Measurements from ENCODE around the gene HDAC4. TPM values are rescaled to one million over a fixed set of nuclear protein-coding genes. Genes with fewer than 3 reads are reported as not detected.

HDAC4 gene
- total RNA-seq, 1 experiment from 2014 or later: 47.6 TPM

DNA sequence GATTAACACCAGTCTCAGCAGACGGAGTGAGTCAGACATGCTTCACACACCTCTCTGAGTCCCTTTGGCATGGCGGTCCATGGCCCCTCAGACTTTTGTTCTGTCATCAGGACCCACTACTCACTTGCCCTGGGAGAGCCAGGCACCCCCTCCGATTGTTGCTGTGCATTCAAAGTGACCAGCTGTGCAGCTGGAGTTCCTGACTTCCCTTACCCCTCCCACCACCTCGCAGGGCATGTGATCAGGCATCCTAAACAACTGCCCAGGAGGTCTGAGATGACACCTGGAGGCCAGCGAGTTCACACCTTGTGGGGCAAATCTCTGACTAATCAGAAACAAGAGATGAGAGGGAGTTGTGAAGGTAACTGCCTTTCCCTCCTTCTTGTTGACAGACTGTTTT, 35.3 kb upstream of the HDAC4 start (continued):
- TF ChIP-seq CEBPB (IDR thresholded peaks at IDR 0.05; ENCODE audit: low read depth) (no peak), POLR2A (IDR thresholded peaks at IDR 0.05; ENCODE audit: borderline replicate concordance, extremely low read depth, insufficient read depth, insufficient read length) (no peak), SP1 (IDR thresholded peaks at IDR 0.05; ENCODE audit: low read depth) (no peak), FOSL1 (IDR thresholded peaks at IDR 0.05; ENCODE audit: low read depth) (no peak), ELF1 (IDR thresholded peaks at IDR 0.05; ENCODE audit: borderline replicate concordance, low read depth) (no peak), TCF7L2 (IDR thresholded peaks at IDR 0.05; ENCODE audit: borderline replicate concordance, extremely low read depth, insufficient read depth, insufficient read length) (no peak), JUND (IDR thresholded peaks at IDR 0.05) (no peak)

GRCh38 chr2:239433777-239434403, 33.1 kb upstream of the HDAC4 start:
- POLR2A ChIA-PET: interaction anchor here (0.8 kb wide), 1 partner anchor 10 kb away, joined by 4 read pairs; no protein-coding TSS in a partner anchor
- Histone ChIP-seq H4K20me1 (ENCODE audit: insufficient read depth) (no peaks in the 10 kb centered on the region), H3K36me3 (ENCODE audit: control insufficient read depth in 1 of 2, insufficient read depth in 2 of 2, low read length in 2 of 2) (no peaks in the 10 kb centered on the region), H3K4me2 (ENCODE audit: low read length) (peak overlapping the region; percentile 25), H3K4me3 (replicated peaks in 1 of 2; ENCODE audit: low read depth in 1 of 2, low read length in 2 of 2) (no peak overlapping the region), H3K9me3 (ENCODE audit: control insufficient read depth in 1 of 2, insufficient read depth in 1 of 2, low read depth in 1 of 2, low read length in 2 of 2) (no peaks in the 10 kb centered on the region), H3K9ac (ENCODE audit: low read length) (no peak overlapping the region), H2AFZ (ENCODE audit: low read depth, low read length, poor library complexity, severe bottlenecking) (peak overlapping the region; percentile 46), H3K4me1 (ENCODE audit: control insufficient read depth in 1 of 2, insufficient read depth in 2 of 2, low read length in 2 of 2) (peaks cover 0 to 20% of the 10 kb centered on the region in 2 experiments; a peak in 2 of 4 replicates), H3K9me2 (ENCODE audit: insufficient read depth) (no peaks in the 10 kb centered on the region), H3K79me2 (ENCODE audit: insufficient read depth, low read length) (no peaks in the 10 kb centered on the region), H3K27me3 (ENCODE audit: insufficient read depth, low read length) (no peaks in the 10 kb centered on the region), H3K27ac (ENCODE audit: low read depth, low read length) (no peak overlapping the region; the same call in 1 of the 2 replicates)
- RAD21 ChIA-PET (ENCODE audit: low non-redundant PET in 1 of 2, low total read pairs in 2 of 2, uncharacterized antibody in 2 of 2, unreplicated experiment in 2 of 2): no interaction called here
- DNase-seq (ENCODE audit: low read depth, low spot score) (peak; percentile 60), ATAC-seq (peak; percentile 69)
- BruUV-seq (replicated peaks): no TSS peak
- CTCF ChIA-PET: no interaction called here
- intact Hi-C loops (cut with micrococcal nuclease): no loop called here
- TF ChIP-seq REST (IDR thresholded peaks at IDR 0.05; ENCODE audit: low read depth) (no peak), YY1 (IDR thresholded peaks at IDR 0.05; ENCODE audit: extremely low read depth, insufficient replicate concordance, low read depth, low read length) (no peak), SP1 (IDR thresholded peaks at IDR 0.05; ENCODE audit: low read depth) (peak; percentile 60), CBX3 (IDR thresholded peaks at IDR 0.05; ENCODE audit: low read depth) (peak; percentile 91), TCF7L2 (IDR thresholded peaks at IDR 0.05; ENCODE audit: borderline replicate concordance, extremely low read depth, insufficient read depth, insufficient read length) (no peak), EZH2 (IDR thresholded peaks at IDR 0.05) (no peak), CEBPB (IDR thresholded peaks at IDR 0.05; ENCODE audit: low read depth) (peak; percentile 52; the same call in 1 of the 2 replicates), RAD21 (IDR thresholded peaks at IDR 0.05; ENCODE audit: low read depth) (no peak), JUND (IDR thresholded peaks at IDR 0.05) (peak; percentile 79), FOSL1 (IDR thresholded peaks at IDR 0.05; ENCODE audit: low read depth) (peak; percentile 94), POLR2A (IDR thresholded peaks at IDR 0.05; ENCODE audit: borderline replicate concordance, extremely low read depth, insufficient read depth, insufficient read length) (no peak), ELF1 (IDR thresholded peaks at IDR 0.05; ENCODE audit: borderline replicate concordance, low read depth) (no peak), SIN3A (IDR thresholded peaks at IDR 0.05; ENCODE audit: low read depth) (no peak), ZFX (IDR thresholded peaks at IDR 0.05) (no peak), POLR2AphosphoS5 (IDR thresholded peaks at IDR 0.05; ENCODE audit: low read depth, low read length) (peak; percentile 28; the same call in 1 of the 2 replicates)
- TF ChIP-seq, protein P1, sequence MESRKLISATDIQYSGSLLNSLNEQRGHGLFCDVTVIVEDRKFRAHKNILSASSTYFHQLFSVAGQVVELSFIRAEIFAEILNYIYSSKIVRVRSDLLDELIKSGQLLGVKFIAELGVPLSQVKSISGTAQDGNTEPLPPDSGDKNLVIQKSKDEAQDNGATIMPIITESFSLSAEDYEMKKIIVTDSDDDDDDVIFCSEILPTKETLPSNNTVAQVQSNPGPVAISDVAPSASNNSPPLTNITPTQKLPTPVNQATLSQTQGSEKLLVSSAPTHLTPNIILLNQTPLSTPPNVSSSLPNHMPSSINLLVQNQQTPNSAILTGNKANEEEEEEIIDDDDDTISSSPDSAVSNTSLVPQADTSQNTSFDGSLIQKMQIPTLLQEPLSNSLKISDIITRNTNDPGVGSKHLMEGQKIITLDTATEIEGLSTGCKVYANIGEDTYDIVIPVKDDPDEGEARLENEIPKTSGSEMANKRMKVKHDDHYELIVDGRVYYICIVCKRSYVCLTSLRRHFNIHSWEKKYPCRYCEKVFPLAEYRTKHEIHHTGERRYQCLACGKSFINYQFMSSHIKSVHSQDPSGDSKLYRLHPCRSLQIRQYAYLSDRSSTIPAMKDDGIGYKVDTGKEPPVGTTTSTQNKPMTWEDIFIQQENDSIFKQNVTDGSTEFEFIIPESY (IDR thresholded peaks at IDR 0.05; ENCODE audit: extremely low read depth, insufficient replicate concordance, low read length): no peak
- TF ChIP-seq, protein P2, sequence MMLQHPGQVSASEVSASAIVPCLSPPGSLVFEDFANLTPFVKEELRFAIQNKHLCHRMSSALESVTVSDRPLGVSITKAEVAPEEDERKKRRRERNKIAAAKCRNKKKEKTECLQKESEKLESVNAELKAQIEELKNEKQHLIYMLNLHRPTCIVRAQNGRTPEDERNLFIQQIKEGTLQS (IDR thresholded peaks at IDR 0.05): no peak
- TF ChIP-seq, protein P3, sequence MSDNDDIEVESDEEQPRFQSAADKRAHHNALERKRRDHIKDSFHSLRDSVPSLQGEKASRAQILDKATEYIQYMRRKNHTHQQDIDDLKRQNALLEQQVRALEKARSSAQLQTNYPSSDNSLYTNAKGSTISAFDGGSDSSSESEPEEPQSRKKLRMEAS (IDR thresholded peaks at IDR 0.05): no peak
